AG04450 (cell line): Measurements from ENCODE around the gene PALS2. TPM values are rescaled to one million over a fixed set of nuclear protein-coding genes. Genes with fewer than 3 reads are reported as not detected.
A peak's percentile ranks its signal among the peaks of the same experiment; 100 is the strongest.

Experiments used
- CTCF ChIA-PET: fragments of 300-600, 350-600 bp; formaldehyde crosslinking; extraction: SDS; loops from one replicate; lab custom pipeline; 2022; ENCODE audit warnings: antibody characterized with exemption, inconsistent platforms; lab: Charles Lee
- POLR2A ChIA-PET: fragments of 350-600 bp; formaldehyde crosslinking; extraction: SDS; loops from one replicate; lab custom pipeline; 2021; ENCODE audit warnings: antibody characterized with exemption, inconsistent platforms; lab: Yijun Ruan, JAX
- DNase-seq: peaks from one replicate; pipeline ENCODE4 v3.0.0-alpha.2; 2011; ENCODE audit warnings: low read depth, low spot score
- H3K27ac ChIP-seq: one replicate; pipeline ENCODE4 v1.5.1; 2012; ENCODE audit warnings: low read depth, low read length, control low read depth
- H3K27me3 ChIP-seq: one replicate; pipeline ENCODE4 v1.6.0; 2012; ENCODE audit warnings: low read length; ENCODE audit not compliant: control insufficient read depth, insufficient read depth
- H3K4me3 ChIP-seq: 2 replicates; pipeline ENCODE4 v1.5.1; 2011; ENCODE audit warnings: mild to moderate bottlenecking, low read depth, low read length, control low read depth
- H3K9me3 ChIP-seq: 2 replicates; pipeline ENCODE4 v1.5.1; 2012; ENCODE audit warnings: low read length; ENCODE audit not compliant: control insufficient read depth, insufficient read depth
- CTCF ChIP-seq: IDR thresholded peaks from 2 replicates; pipeline ENCODE4 v1.5.1; 2011; ENCODE audit warnings: low read depth, low read length, control low read depth, inconsistent platforms
- polyA plus RNA-seq: library from polyadenylated mRNA; depleted of rRNA; stranded (reverse); fragments of >200 nt; gene quantifications from 2 replicates; pipeline ENCODE4 v1.2.3, GENCODE V29; 2011

The PALS2 gene
- polyA plus RNA-seq, 1 experiment: 11.6 TPM

- TF ChIP-seq CTCF: no peak
Measured at GRCh38 chr7:24573554-24574338, 494 bp downstream of the PALS2 start.

GRCh38 chr7:24574386-24574785 is 1.1 kb downstream of the PALS2 start:
- no peaks in the 10 kb centered on the region; the same call in 1 of the 2 replicates for H3K9me3 ChIP-seq
- CTCF ChIA-PET: interaction anchor here (0.5 to 5.2 kb wide), 8 partner anchors 18 to 863 kb away, joined by 3 to 95 read pairs (median 3); no protein-coding TSS in a partner anchor
- POLR2A ChIA-PET: interaction anchor here (0.8 to 1.2 kb wide), 3 partner anchors 91 to 551 kb away, joined by 3 to 5 read pairs (median 3); no protein-coding TSS in a partner anchor
- H3K27me3 ChIP-seq: peaks cover 13% of the 10 kb centered on the region
- peak overlapping the region; percentile 74 for H3K4me3 ChIP-seq
- H3K27ac ChIP-seq: no peak overlapping the region
- DNase-seq: no peak
- TF ChIP-seq CTCF: no peak

More at GRCh38 chr7:24573554-24574338, 494 bp downstream of the PALS2 start:
- no peak for DNase-seq
- POLR2A ChIA-PET: interaction anchor here (0.8 to 1.2 kb wide), 4 partner anchors 91 to 552 kb away, joined by 3 to 5 read pairs (median 4); no protein-coding TSS in a partner anchor
- Histone ChIP-seq H3K27me3 (peaks cover 13% of the 10 kb centered on the region), H3K4me3 (peak overlapping the region; percentile 74), H3K27ac (no peak overlapping the region), H3K9me3 (no peaks in the 10 kb centered on the region; the same call in 1 of the 2 replicates)
- CTCF ChIA-PET: interaction anchor here (0.5 to 5.2 kb wide), 6 partner anchors 50 to 862 kb away, joined by 3 to 95 read pairs (median 4); no protein-coding TSS in a partner anchor

GRCh38 chr7:24574950-24575349 is 1.7 kb downstream of the PALS2 start:
- CTCF ChIA-PET: interaction anchor here (0.5 to 5.2 kb wide), 13 partner anchors 17 to 606 kb away, joined by 3 to 95 read pairs (median 3); partner anchors contain the start of gene CYCS
- DNase-seq: no peak
- POLR2A ChIA-PET: no interaction called here
- no peak for TF ChIP-seq CTCF
- peak overlapping the region; percentile 74 for H3K4me3 ChIP-seq
- no peaks in the 10 kb centered on the region; the same call in 1 of the 2 replicates for H3K9me3 ChIP-seq
- peaks cover 11% of the 10 kb centered on the region for H3K27me3 ChIP-seq
- H3K27ac ChIP-seq: no peak overlapping the region

- POLR2A ChIA-PET: no interaction called here
Measured at GRCh38 chr7:24576171-24577025, 3.1 kb downstream of the PALS2 start.

More at GRCh38 chr7:24576171-24577025, 3.1 kb downstream of the PALS2 start:
- CTCF ChIA-PET: interaction anchor here (0.6 to 5.2 kb wide), 30 partner anchors 10 to 710 kb away, joined by 3 to 95 read pairs (median 4); no protein-coding TSS in a partner anchor
- Histone ChIP-seq H3K4me3 (no peak overlapping the region), H3K27ac (no peak overlapping the region), H3K27me3 (peaks cover 3% of the 10 kb centered on the region), H3K9me3 (no peaks in the 10 kb centered on the region; the same call in 1 of the 2 replicates)
- peak; percentile 87 for TF ChIP-seq CTCF
- DNase-seq: peak; percentile 42
